ENCODE measurements around the gene RSPH10B. TPM values are rescaled to one million over a fixed set of nuclear protein-coding genes. Genes with fewer than 3 reads are reported as not detected.
"Not testable (repeated sequence)": the region's sequence is repeated elsewhere in the genome, so short reads cannot be mapped to it uniquely, and the experiment has no call there.

The RSPH10B gene
- total and polyA plus RNA-seq, 12 donors: 0.28 to 7.0 (median 0.67) TPM; not detected in 1

DNA sequence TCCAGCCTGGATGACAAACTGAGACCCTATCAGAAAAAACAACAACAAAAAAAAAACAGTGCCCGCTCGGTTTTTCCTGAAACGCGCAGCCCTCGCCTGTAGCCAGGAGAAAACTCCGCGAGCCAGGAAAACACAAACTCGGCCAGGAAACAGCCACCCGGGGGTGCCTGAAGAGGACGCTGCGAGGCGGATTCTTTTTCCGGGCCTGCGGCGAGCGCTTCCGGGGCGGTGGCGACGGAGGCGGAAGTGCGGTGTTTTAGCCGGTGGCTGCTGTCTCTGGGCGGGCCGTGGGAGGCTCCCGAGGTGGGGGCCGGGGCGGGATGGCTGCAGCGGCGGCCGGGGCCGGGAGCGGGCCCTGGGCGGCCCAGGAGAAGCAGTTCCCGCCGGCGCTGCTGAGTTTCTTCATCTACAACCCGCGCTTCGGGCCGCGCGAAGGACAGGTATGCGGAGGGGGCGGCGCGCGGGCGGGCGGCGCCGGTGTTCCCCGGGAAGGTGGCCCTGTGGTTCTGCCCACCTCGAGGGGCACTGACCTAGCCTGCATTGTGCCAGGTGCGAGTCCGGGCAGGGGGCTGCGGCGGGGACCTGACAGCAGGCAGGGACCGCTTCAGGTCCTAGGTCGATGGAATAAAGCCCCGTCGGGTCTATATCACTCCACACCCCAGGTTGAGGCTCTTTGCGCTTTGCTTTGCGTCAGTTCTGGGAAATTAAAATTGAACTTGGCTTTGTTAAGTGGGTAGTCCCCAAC lies 71.8 kb downstream of the RSPH10B start, which contains the start of gene CCZ1:
CCZ1 (plus strand) TSS at position 254 of the 745 bp plus-strand sequence; CDS start at position 321, 67 bp downstream.
- WGBS, 4 donors: 0 to 1% (median 1%) methylated on average over 12 to 21 of the region's 64 CpGs; no CpG with 5 or more reads in 1 of the 4 donors
- H3K27me3 ChIP-seq; H3K4me1 ChIP-seq (replicated peaks in 1 of 2); H3K36me3 ChIP-seq (replicated peaks in 1 of 2); H3K9me3 ChIP-seq (replicated peaks in 1 of 3); intact Hi-C loops (cut with DNase I): not testable (repeated sequence)
- TF ChIP-seq, protein P1, sequence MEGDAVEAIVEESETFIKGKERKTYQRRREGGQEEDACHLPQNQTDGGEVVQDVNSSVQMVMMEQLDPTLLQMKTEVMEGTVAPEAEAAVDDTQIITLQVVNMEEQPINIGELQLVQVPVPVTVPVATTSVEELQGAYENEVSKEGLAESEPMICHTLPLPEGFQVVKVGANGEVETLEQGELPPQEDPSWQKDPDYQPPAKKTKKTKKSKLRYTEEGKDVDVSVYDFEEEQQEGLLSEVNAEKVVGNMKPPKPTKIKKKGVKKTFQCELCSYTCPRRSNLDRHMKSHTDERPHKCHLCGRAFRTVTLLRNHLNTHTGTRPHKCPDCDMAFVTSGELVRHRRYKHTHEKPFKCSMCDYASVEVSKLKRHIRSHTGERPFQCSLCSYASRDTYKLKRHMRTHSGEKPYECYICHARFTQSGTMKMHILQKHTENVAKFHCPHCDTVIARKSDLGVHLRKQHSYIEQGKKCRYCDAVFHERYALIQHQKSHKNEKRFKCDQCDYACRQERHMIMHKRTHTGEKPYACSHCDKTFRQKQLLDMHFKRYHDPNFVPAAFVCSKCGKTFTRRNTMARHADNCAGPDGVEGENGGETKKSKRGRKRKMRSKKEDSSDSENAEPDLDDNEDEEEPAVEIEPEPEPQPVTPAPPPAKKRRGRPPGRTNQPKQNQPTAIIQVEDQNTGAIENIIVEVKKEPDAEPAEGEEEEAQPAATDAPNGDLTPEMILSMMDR (IDR thresholded peaks at IDR 0.05): peak in 1 of 6 experiments; percentile 12
- H3K27ac ChIP-seq: peak within 1 kb of the TSS in 3 of 5 donors; percentile 32 to 56 (median 38)
- peak within 1 kb of the TSS in 2 of 4 donors; percentile 9 to 63 for H3K4me3 ChIP-seq
- DNase-seq: peak; percentile 37 to 79 (median 66)

- H3K4me1 ChIP-seq (replicated peaks in 1 of 2); DNase-seq; H3K4me3 ChIP-seq; H3K36me3 ChIP-seq (replicated peaks in 1 of 2); H3K9me3 ChIP-seq (replicated peaks in 1 of 3); H3K27ac ChIP-seq; H3K27me3 ChIP-seq; intact Hi-C loops (cut with DNase I): not testable (repeated sequence)
- 51 to 66% (median 58%) methylated on average over 6 to 10 of the region's 13 CpGs for WGBS, 4 donors
Observed at GRCh38 chr7:5897369-5897919, 73.0 kb downstream of the RSPH10B start.

DNA sequence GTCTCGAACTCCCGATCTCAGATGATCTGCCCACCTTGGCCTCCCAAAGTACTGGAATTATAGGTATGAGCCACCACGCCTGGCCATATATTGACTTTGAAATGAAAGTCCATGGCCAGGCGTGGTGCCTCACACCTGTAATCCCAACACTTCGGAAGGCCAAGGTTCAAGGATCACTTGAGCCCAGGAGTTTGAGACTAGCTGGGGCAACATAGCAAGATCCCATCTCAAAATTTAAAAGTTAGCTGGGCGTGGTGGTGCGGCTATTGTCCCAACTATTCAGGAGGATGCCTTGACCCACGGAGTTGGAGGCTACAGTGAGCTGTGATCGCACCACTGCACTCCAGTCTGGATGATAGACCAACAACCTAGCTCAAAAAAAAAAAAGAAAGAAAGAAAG lies 78.0 kb downstream of the RSPH10B start:
- H3K36me3 ChIP-seq (replicated peaks in 1 of 2): no peaks in the 10 kb centered on the region
- H3K27ac ChIP-seq: no peak overlapping the region
- intact Hi-C loops (cut with DNase I): no loop called here
- TF ChIP-seq, protein P1 (IDR thresholded peaks at IDR 0.05): no peak
- TF ChIP-seq POLR2A (IDR thresholded peaks at IDR 0.05): no peak
- no peak overlapping the region for H3K4me3 ChIP-seq
- H3K27me3 ChIP-seq: no peaks in the 10 kb centered on the region
- 88 to 94% (median 93%) methylated on average over 7 to 9 of the region's 9 CpGs for WGBS, 4 donors
- no peaks in the 10 kb centered on the region for H3K4me1 ChIP-seq (replicated peaks in 1 of 2)
- DNase-seq: peak in 1 of 7 donors; percentile 28
- no peaks in the 10 kb centered on the region for H3K9me3 ChIP-seq (replicated peaks in 1 of 3)

GRCh38 chr7:5890244-5890643 lies 80.2 kb downstream of the RSPH10B start:
- H3K4me1 ChIP-seq (replicated peaks in 1 of 2); H3K27me3 ChIP-seq; H3K36me3 ChIP-seq (replicated peaks in 1 of 2); H3K9me3 ChIP-seq (replicated peaks in 1 of 3); DNase-seq; intact Hi-C loops (cut with DNase I); H3K4me3 ChIP-seq; H3K27ac ChIP-seq: not testable (repeated sequence)
- 75 to 88% (median 87%) methylated on average over 2 of the region's 2 CpGs for WGBS, 4 donors

DNA sequence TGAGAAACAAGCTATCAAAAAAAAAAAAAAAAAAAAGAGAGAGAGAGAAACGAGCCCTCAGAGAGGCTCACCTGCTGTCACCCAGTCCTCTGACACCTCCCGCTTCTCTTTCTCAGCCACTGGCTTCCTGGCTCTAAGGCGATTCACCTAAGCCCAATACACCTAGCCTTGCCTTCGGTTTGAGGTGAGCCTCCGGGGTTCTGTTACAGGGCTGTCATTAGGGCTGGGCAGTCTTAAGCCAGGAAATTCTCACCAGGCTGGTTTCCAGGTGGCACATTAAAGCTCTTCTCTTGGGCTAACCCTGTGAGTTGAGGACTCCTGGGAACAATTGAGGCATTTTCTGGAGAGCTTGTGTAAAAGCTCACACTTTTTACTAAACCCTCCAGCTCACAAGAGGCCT lies 82.5 kb downstream of the RSPH10B start:
- intact Hi-C loops (cut with DNase I); H3K9me3 ChIP-seq (replicated peaks in 1 of 3); H3K36me3 ChIP-seq (replicated peaks in 1 of 2); H3K4me3 ChIP-seq; H3K4me1 ChIP-seq (replicated peaks in 1 of 2); H3K27me3 ChIP-seq; H3K27ac ChIP-seq: not testable (repeated sequence)
- peak in 1 of 7 donors; percentile 25 for DNase-seq
- WGBS, 4 donors: 79 to 89% (median 80%) methylated on average over 5 of the region's 5 CpGs

- DNase-seq; H3K9me3 ChIP-seq (replicated peaks in 1 of 3); H3K4me1 ChIP-seq (replicated peaks in 1 of 2); H3K27me3 ChIP-seq; H3K27ac ChIP-seq; H3K4me3 ChIP-seq; intact Hi-C loops (cut with DNase I); H3K36me3 ChIP-seq (replicated peaks in 1 of 2): not testable (repeated sequence)
- WGBS, 4 donors: 90 to 94% (median 92%) methylated on average over 4 to 5 of the region's 5 CpGs
Observed at GRCh38 chr7:5884431-5884830, 86.1 kb downstream of the RSPH10B start.

DNA sequence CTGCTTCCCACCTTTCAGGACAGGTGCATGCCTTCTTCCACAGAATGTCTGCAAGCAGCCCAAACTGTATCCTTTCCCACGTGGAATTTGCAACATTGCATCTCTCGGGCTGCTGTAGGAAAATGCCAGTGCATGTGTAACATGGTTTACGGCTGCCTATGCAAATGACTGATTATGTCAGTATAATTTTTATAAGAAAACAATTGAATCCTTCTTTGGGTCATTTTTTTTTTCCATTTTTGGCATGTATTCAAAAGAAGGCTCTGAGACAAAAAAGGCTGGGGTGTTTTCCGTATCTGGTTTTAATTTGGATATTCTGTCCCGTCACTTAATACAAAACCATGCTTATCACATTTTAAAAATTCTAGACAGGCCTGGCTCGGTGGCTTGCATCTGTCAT lies 90.4 kb downstream of the RSPH10B start:
- H3K27ac ChIP-seq; DNase-seq; H3K36me3 ChIP-seq (replicated peaks in 1 of 2); H3K27me3 ChIP-seq; H3K4me3 ChIP-seq; H3K9me3 ChIP-seq (replicated peaks in 1 of 3); H3K4me1 ChIP-seq (replicated peaks in 1 of 2); intact Hi-C loops (cut with DNase I): not testable (repeated sequence)
- 78 to 84% (median 81%) methylated on average over 6 of the region's 6 CpGs for WGBS, 4 donors

- H3K4me3 ChIP-seq; H3K4me1 ChIP-seq (replicated peaks in 1 of 2); intact Hi-C loops (cut with DNase I); H3K27me3 ChIP-seq; DNase-seq; H3K36me3 ChIP-seq (replicated peaks in 1 of 2); H3K9me3 ChIP-seq (replicated peaks in 1 of 3); H3K27ac ChIP-seq: not testable (repeated sequence)
- 73 to 76% (median 74%) methylated on average over 3 of the region's 3 CpGs for WGBS, 4 donors
Observed at GRCh38 chr7:5879591-5879990, 90.9 kb downstream of the RSPH10B start.
